GM18858 (cell line): ENCODE results near the gene FADS1.
A peak's percentile ranks its signal among the peaks of the same experiment; 100 is the strongest.

Experiments used
- ATAC-seq: cut with Tn5 transposase; IDR thresholded peaks from one replicate; pipeline ENCODE4 v1.9.1; 2021; ENCODE audit not compliant: unreplicated experiment

The FADS1 gene

DNA sequence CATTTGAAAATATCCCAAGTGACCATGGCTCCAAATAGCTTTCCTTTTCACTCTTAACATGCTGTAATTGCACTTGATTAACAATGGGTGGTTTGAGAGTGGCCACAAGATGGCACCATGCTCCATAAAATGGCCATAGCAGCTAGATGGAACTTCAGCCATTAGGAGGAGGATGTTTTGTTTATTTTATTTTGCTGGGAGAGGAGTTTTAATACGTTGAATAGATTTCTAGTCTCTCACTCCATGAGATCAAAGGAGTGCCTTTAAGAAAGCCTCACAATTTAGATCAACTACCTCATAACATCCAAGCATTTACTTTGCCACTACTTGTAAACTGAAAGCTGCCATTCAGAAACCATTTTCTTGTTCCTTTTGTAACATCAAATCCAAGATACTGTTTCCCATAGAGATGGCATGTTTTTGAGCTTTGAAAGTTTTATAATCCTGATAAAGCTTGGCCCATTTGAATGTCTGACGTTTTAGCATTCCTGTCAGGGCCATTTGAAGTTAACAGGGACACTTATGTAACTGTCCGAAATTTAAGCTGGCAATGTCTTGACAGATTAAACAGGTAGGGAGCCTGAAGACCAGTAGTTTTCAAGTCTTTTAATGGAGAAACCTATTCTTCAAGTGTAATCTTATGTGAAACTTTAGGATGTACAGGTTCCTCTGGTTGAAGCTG lies 19.4 kb downstream of the FADS1 start:
- no peak for ATAC-seq

DNA sequence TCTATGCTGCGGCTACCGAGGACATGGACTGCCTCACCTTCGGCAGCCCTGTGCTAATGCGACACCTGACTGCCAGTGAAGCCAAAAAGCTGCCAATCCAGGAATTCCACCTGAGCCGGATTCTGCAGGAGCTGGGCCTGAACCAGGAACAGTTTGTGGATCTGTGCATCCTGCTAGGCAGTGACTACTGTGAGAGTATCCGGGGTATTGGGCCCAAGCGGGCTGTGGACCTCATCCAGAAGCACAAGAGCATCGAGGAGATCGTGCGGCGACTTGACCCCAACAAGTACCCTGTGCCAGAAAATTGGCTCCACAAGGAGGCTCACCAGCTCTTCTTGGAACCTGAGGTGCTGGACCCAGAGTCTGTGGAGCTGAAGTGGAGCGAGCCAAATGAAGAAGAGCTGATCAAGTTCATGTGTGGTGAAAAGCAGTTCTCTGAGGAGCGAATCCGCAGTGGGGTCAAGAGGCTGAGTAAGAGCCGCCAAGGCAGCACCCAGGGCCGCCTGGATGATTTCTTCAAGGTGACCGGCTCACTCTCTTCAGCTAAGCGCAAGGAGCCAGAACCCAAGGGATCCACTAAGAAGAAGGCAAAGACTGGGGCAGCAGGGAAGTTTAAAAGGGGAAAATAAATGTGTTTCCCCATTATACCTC lies 20.8 kb downstream of the FADS1 start:
- no peak for ATAC-seq

DNA sequence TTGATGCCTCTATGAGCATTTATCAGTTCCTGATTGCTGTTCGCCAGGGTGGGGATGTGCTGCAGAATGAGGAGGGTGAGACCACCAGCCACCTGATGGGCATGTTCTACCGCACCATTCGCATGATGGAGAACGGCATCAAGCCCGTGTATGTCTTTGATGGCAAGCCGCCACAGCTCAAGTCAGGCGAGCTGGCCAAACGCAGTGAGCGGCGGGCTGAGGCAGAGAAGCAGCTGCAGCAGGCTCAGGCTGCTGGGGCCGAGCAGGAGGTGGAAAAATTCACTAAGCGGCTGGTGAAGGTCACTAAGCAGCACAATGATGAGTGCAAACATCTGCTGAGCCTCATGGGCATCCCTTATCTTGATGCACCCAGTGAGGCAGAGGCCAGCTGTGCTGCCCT lies 21.3 kb downstream of the FADS1 start:
- ATAC-seq: no peak

DNA sequence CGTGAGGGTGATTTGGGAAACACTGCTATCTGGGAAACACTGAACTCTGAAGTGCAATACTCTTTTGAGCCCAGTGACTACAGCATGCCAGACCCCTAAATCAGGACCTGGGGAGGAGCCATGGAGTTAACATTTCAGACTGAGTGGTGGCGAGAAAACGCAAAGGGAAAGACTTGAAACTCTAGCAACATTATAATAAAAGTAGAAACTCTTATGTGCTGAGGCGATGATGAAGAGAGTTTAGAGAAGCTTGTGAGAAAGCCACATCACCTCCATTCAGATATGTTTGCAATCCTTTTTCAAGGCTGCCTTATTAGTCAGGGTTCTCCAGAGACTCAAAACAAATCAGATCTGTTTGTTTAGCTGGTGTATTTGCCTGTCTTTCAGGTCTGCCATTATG lies 22.2 kb downstream of the FADS1 start:
- no peak for ATAC-seq

DNA sequence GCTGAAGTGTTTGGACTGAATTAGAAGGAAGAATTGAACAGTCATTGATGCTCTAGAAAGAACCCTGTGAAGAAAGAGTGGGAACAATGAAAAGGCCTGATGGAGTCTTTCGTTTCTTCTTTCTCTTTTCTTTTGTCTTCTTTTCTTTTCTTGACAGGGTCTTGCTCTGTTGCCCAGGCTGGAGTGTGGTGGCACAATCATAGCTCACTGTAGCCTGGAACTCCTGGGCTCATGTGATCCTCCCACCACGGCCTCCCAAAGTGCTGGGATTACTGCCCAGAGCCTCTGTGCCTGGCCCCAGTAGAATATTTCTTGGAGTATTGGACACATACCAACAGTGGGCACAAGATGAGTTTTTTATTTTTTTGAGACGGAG lies 23.0 kb downstream of the FADS1 start:
- no peak for ATAC-seq

DNA sequence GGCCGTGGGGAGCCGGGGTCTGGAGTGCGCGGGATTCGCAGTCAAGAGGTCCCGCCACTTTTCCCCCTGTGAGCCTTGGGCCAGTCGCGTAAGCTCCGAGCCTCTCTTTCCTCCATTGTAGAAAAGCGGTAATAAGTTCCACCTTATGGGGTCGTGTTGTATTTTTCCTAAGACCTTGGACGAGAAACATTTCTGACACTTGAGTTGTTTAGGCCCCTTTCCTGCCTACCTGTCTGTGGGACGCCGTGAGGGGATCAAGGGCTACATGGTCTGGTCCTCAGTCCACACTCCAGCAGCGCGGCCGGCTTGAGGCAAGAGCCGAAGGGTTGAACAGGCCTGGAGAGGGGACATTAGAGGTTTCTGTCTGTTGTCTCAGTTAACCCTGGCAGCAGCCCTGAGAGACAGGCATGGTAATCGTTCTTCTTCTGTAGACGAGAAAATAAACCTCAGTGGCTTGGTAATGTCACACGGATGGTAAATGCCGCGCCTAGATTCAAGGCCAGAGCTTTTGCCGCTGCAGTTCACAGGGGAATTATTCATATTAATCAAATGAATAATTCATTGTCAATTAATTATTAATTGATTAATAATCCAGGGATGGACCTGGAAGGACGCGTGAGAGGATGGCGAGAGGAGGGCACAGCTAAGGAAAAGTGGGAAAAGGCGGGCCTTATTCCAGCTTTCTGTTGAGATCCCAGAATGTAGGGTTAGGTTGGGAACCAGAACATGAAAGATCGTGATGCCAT lies 23.5 kb downstream of the FADS1 start:
- ATAC-seq: no peak

DNA sequence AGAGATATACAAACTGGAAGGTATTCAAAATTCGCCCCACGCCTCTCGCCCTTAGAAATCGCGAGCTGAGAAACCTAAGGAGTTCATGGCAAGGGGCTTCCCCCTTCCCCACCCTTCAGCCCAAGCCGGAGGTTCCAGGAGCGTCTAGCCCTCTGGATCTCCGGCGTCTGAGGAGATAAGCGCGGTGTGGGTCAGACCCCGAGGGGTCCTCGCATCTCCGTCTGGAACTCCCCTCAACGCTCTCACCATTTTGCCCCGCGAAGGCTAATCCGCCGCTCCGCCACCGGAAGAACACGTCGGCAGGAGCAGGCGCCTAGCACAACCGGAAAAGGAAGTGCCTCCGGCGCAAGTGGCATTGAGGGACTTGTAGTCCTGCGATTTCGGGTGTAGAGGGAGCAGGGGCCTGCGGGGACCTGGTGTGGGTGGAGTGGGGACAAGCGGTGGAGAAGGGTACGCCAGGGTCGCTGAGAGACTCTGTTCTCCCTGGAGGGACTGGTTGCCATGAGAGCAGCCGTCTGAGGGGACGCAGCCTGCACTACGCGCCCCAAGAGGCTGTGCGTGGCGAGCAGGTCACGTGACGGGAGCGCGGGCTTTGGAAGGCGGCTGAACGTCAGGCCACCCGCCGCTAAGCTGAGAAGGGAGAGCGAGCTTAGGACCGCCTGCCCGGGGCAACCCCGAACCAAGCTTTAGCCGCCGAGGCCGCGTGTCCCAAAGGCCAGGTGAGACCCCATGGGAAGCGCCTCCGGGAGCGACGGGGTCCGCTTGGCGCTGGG lies 24.3 kb downstream of the FADS1 start, which contains the start of the genes FEN1 and TMEM258:
Gene FEN1 (plus strand): TSS at position 602 of the 773 bp plus-strand sequence. CDS start 2,451 bp downstream, outside the sequence.
Gene TMEM258 (minus strand): TSS at position 290 of the 773 bp plus-strand sequence. CDS start 41 bp downstream, at position 249.
- ATAC-seq: peak; percentile 56

DNA sequence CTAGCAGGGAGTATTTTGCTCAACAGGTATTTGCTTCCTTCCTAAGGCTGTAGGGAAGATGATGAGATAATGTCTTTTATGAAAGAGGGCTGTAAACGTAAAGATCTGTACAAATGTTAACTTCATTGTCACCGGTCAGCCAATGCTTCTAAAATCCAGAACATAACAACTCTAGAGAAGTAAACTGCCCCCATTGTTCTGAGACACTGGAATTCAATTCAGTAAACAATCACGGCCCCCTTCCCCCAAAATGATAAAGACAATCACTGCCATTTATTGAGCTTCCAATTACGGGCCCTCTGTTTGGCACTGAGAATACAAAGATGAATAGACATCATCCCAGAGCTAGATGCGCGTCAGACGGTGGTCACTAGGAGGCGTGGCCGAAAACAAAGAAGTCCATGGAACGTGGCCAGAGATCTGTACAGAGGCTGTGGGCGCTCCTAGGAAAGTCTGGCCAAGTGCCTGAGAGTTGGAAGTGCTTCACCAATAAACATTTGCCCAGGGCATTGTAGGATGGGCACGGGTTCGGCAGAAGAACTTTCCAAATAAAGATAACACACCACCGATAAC lies 25.0 kb downstream of the FADS1 start:
- peak; percentile 19 for ATAC-seq

DNA sequence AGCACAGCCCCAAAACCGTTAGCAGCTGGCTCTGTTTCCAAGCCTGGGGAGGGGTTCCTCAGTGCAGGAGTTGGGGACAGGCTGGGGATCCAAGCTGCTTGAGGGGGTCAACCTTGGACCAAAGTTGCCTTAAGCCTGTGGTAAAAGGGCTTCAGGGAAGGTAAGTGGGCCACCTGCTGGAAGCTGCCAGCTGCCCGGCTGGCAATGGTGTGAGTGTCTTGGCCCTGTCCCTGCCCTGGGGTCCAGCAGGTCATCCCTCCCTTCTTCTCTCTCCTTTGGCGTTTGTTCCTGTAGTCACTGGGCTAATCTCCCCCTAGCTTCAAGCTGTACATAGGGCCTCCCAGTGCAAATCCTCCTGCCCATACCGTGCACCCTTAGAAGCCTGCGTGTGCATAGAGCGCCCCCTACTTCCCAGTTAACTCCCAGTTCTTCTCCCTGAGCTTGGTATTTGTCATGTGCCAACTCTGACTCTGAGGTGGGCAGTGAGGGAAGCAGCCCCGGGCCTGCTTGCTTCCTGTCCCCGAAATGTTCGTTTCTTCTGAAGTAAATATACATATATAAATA lies 28.8 kb downstream of the FADS1 start:
- ATAC-seq: no peak

DNA sequence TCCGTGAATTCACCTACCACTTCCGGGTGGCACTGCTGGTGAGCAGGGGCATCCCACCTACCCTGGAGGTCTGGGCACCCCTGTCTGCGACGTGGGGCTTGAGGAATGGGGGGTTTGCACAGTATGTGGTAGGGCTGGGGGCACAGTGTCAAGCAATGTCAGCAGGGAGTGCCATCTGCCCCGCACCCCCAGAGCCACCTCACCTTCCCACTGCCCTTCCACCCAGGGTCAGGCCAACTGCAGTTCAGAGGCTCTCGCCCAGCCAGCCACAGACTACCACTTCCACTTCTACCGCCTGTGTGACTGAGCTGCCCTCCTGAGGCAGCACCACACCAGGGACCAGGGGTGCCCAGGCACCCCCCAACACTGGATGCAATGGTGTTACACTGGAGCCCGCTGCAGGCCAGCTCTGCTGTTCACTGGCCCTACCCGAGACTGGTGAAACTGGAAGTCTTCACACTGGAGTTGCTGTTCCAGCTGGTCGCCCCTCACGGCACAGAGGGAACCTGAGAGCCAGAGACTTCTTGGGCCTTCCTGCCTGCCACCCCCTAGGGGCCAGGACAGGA lies 30.9 kb downstream of the FADS1 start:
- no peak for ATAC-seq

DNA sequence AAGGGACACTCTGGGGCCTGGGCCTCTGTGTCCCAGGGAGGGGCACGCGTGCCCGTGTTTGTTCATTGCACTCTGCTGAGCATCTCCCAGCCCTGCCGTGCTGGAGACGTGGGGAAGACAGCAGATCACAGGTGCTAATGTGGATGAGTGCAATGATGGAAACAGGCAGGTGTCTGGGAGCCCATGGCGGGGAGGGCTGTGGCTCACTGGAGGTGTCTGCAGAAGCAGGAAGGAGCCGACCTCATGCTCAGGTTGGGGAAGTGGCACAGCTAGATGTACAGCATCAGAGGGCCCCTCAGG lies 32.3 kb downstream of the FADS1 start:
- ATAC-seq: no peak

DNA sequence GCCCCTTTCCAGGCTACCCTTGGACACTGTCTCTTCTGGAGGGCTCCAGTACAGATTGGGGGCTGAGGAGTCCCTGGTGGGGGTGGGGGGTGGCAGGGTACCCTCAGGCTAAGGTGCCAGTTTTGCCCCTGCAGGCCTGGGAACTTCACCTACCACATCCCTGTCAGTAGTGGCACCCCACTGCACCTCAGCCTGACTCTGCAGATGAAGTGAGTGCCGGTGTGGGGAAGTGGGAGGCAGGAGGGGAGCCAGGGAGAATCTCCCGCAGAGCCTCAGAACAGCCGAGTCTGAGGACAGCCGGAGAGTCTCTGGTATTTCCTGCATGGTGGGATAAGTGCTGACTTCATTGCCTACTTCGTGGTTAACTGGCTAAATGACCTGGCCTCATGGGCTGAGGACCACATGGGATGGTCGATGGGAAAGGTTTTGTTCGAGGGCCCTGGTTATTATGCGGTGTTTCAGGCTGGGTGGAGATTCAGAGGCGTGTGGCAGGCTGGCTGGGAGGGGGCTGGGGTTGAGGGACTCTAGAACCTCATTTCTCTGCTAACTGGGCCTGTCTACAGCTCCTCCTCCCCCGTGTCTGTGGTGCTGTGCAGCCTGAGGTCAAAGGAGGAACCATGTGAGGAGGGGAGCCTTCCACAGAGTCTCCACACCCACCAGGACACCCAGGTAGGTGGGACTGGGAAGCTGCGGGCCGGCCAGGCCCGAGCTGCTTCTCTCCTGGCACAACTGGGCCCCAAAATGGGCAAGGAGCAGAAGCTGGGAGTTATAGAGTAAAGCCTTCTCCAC lies 32.9 kb downstream of the FADS1 start:
- no peak for ATAC-seq

DNA sequence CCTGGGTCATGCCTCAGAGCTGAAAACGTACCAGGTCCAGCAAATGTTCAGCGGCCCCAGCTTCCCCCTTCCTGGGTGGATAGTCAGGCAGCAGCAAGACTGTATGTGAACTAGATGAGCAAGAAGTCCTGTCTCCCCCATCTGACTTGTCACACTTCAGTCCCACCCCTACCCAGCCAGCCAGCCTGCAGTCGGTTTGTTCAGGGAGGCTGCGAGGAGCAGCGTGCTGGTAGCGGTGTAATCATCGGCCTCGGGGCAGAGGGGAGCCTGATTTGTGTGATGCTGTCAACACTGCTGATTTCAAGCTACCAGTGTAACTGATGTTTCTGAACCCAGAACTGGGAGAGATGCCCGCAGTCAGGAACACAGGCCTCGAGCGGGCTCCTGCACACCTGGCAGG lies 34.0 kb downstream of the FADS1 start:
- no peak for ATAC-seq

DNA sequence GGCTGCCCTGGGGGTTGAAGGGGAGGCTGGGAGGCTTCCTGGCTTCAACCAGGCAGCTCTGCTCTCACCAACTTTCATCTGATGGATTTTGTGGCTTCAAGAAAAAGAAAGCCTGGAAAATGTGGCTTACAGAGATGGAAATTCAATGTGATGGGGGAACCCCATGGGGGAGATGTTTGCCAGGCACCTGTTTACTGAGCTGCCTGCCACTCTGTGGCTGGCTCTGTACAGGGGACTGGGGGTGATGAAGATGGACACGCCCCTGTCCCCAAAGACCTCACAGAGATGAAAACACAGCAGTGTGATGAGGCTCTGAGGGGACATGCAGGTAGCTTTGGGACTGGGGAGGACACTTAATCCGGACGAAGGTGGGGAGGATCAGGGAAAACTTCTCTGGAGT lies 34.5 kb downstream of the FADS1 start:
- ATAC-seq: no peak

DNA sequence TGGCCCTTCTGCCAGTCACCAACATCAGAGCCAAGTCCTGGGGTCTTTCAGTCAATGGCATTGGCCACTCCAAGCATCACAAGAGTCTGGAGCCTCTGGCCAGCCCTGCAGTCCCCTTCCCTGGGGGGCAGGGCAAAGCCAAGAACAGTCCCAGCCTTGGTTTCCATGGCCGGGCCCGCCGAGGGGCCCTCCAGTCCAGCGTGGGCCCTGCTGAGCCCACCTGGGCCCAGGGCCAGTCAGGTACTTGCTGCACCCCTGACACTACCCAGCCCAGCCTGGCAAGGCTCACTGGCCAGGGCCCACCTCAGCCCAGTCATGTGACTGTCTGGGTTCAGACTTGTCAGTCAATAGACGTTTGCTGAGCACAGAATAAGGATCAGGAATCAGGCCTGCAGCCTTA lies 35.2 kb downstream of the FADS1 start:
- ATAC-seq: no peak

DNA sequence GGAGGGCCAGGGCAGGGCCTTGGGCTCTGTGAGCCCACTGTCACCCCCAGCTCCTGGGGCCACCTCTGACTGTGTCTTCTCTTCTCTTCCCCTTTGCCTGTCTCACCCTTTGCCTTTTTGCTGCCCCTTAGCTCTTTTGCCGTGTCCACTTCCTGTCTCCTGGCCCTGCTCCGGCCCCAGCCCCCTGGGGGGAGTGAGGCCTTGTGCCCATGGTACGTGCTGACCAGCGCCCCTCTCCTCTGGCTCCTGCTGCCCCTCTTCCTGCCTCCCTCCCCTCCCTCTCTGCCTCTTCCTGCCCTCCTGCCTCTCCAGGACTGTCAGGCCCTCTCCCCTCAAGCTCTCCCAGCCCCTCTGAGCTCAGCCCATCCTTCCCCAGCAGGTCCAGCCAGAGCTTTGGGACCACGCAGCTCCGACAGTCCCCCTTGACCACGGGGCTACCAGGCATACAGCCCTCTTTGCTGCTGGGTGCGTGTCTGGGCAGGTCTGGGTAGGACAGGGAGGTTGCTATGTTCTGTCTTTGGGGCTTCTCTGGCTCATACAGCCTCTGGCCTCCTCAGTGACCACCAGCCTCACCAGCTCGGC lies 36.1 kb downstream of the FADS1 start:
- ATAC-seq: no peak

DNA sequence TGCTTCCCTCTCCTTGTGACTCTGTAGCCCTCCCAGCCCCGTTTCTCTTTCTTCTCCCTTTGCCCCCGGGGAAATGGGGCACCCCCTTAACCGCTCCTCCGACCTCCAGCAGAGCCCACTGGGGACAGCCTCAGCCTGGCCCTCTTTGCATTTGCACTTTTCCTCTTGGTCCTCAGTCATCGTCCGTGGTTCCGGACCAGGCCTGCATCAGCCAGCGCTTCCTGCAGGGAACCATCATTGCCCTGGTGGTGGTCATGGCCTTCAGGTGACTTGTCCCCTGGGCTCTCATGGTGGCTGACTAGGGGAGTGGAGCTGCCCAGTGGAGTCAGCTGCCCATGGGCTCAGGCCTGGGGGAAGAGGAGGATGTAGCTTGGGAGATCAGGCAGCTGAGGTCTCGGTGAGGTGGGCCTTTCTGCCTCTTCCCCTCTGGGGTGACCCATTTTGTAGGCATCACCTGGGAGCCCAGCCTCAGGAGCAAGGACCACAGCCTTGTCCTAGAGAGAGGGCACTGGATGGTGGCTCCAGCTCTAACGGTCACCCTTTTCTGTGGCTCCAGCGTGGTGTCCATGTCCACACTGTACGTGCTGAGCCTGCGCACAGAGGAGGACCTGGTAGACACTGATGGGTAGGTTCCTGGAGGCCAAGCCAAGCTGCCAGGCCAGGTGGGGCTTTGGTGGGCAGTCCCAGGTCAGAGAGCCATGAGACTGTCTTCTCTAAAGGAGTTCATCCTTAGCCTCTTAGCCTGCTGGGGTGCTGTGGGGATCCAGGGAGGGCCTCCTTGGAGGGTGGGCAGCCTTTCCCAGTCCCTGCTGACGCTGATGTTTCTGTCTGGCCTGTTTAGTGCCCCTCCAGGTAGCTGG lies 36.9 kb downstream of the FADS1 start:
- no peak for ATAC-seq

DNA sequence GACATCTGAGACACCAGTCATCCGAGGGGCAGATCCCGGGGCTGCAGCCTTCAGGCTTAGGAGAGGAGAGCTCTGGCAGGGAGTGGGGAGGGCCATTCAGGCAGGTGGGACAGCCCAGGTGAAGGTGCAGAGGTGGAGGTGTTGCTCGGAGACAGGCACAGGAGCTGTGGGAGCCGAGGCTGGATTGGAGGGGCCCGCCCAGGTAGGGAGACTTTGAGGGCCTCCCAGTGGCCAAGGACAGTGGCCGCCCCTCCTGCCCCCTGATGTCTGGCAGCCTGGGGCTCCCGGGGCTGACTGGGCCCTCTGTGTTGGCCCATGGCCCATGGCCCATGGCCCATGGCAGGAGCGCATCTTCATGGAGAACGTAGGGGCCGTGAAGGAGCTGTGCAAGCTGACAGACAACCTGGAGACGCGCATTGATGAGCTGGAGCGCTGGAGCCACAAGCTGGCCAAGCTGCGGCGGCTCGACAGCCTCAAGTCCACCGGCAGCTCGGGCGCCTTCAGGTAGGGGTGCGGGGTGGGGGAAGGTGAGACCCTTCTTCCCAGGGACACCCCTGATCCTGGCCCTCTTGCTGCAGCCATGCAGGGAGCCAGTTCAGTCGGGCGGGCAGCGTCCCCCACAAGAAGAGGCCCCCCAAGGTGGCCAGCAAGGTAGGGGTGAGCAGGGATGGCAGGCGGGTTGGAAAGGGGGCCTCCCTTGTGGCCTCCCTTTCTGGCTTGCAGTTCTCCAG lies 37.7 kb downstream of the FADS1 start:
- ATAC-seq: no peak
